Stomach (tissue), 4 donors: ENCODE measurements around the gene LST1.

Source experiments
- POLR2A ChIP-seq, 4 donors: fragments of 450-650 bp; IDR thresholded peaks; one replicate each; pipeline ENCODE4 v1.6.1; 2016; ENCODE audit warnings: antibody characterized with exemption in 4 of 4, control low read depth in 2 of 4, mild to moderate bottlenecking in 1 of 4, moderate library complexity in 1 of 4
- TF ChIP-seq, protein P1 (sequence below), 7 experiments: fragments of 450-650 bp in 4 of 7; fragments of 200-600 bp in 3 of 7; sonication (generic) in 3 of 7; IDR thresholded peaks; one replicate each; pipeline ENCODE4 v1.5.1; 2016 to 2019; ENCODE audit warnings: antibody characterized with exemption in 7 of 7, control low read depth in 2 of 7, mild to moderate bottlenecking in 1 of 7

DNA sequence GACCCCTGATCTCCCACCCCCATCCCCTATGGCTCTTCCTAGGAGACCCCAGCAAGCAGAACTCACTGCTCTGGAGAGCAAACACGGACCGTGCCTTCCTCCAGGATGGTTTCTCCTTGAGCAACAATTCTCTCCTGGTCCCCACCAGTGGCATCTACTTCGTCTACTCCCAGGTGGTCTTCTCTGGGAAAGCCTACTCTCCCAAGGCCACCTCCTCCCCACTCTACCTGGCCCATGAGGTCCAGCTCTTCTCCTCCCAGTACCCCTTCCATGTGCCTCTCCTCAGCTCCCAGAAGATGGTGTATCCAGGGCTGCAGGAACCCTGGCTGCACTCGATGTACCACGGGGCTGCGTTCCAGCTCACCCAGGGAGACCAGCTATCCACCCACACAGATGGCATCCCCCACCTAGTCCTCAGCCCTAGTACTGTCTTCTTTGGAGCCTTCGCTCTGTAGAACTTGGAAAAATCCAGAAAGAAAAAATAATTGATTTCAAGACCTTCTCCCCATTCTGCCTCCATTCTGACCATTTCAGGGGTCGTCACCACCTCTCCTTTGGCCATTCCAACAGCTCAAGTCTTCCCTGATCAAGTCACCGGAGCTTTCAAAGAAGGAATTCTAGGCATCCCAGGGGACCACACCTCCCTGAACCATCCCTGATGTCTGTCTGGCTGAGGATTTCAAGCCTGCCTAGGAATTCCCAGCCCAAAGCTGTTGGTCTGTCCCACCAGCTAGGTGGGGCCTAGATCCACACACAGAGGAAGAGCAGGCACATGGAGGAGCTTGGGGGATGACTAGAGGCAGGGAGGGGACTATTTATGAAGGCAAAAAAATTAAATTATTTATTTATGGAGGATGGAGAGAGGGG lies 12.6 kb upstream of the LST1 start:
- TF ChIP-seq, protein P1, sequence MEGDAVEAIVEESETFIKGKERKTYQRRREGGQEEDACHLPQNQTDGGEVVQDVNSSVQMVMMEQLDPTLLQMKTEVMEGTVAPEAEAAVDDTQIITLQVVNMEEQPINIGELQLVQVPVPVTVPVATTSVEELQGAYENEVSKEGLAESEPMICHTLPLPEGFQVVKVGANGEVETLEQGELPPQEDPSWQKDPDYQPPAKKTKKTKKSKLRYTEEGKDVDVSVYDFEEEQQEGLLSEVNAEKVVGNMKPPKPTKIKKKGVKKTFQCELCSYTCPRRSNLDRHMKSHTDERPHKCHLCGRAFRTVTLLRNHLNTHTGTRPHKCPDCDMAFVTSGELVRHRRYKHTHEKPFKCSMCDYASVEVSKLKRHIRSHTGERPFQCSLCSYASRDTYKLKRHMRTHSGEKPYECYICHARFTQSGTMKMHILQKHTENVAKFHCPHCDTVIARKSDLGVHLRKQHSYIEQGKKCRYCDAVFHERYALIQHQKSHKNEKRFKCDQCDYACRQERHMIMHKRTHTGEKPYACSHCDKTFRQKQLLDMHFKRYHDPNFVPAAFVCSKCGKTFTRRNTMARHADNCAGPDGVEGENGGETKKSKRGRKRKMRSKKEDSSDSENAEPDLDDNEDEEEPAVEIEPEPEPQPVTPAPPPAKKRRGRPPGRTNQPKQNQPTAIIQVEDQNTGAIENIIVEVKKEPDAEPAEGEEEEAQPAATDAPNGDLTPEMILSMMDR (IDR thresholded peaks at IDR 0.05) = no peak
- TF ChIP-seq POLR2A (IDR thresholded peaks at IDR 0.05) = no peak
